Measurements from ENCODE around the gene TTC8. TPM values are rescaled to one million over a fixed set of nuclear protein-coding genes. Genes with fewer than 3 reads are reported as not detected.
"Not testable (repeated sequence)": the region's sequence is repeated elsewhere in the genome, so short reads cannot be mapped to it uniquely, and the experiment has no call there.

Gene TTC8
- total RNA-seq, 2 experiments from 2014 or later: 1.4 to 2.5 TPM

DNA sequence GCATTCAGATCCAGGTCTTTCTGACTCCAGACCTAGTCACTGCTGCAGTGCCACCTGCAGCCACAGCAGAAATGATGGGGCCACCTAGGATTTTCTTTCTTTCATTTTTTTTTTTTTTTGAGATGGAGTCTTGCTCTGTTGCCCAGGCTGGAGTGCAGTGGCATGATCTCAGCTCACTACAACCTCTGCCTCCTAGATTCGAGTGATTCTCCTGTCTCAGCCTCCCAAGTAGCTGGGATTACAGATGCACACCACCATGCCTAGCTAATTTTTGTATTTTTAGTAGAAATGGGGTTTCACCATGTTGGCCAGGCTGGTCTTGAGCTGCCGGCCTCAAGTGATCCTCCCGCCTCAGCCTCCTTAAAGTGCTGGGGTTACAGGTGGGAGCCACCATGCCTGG is 33.4 kb downstream of the TTC8 start:
- H3K36me3 Mint-ChIP-seq; CTCF ChIA-PET; H3K27ac Mint-ChIP-seq; ATAC-seq; H3K4me3 Mint-ChIP-seq; H3K4me1 Mint-ChIP-seq; H3K9me3 Mint-ChIP-seq (ENCODE audit: low read depth); H3K27me3 Mint-ChIP-seq; DNase-seq: not testable (repeated sequence)

DNA sequence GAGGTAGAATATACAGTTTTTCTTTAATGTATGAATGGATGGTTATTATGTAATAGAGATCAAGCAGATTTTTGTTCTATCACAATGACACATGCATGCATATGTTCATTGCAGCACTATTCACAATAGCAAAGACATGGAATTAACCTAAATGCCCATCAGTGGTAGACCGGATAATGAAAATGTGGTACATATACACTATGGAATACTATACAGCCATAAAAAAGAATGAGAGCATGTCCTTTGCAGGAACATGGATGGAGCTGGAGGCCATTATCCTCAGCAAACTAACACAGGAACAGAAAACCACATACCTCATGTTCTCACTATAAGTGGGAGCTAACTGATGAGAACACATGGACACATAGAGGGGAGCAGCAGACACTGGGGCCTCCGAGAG is 34.7 kb downstream of the TTC8 start:
- CTCF ChIA-PET; H3K4me1 Mint-ChIP-seq; ATAC-seq; H3K27ac Mint-ChIP-seq; H3K36me3 Mint-ChIP-seq; H3K9me3 Mint-ChIP-seq (ENCODE audit: low read depth); DNase-seq; H3K4me3 Mint-ChIP-seq; H3K27me3 Mint-ChIP-seq: not testable (repeated sequence)

DNA sequence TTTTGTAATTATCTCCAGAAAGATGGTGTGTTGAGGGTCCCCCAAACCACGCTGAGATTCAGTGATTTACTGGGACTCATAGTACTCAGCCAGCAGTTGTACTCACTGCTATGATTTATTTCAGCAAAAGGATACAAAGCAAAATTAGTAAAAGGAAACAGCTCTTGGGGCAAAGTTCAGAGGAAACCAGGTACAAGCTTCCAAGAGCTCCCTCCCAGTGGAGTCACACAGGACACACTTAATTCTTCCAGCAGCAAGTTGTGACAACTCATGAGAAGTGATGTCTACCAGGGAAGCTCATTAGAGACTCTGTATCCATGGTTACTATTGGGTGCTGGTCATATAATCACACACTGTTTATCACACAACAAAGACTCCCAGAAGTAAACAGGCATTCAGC is 38.7 kb downstream of the TTC8 start:
- Mint-ChIP-seq H3K27ac (no peak overlapping the region), H3K9me3 (ENCODE audit: low read depth) (no peaks in the 10 kb centered on the region), H3K27me3 (no peaks in the 10 kb centered on the region), H3K4me1 (no peaks in the 10 kb centered on the region), H3K4me3 (no peak overlapping the region), H3K36me3 (peaks cover 3% of the 10 kb centered on the region)
- ATAC-seq (no peak), DNase-seq (no peak)
- CTCF ChIA-PET: interaction anchor here (2.1 kb wide), 1 partner anchor 196 kb away, joined by 7 read pairs; no protein-coding TSS in a partner anchor

DNA sequence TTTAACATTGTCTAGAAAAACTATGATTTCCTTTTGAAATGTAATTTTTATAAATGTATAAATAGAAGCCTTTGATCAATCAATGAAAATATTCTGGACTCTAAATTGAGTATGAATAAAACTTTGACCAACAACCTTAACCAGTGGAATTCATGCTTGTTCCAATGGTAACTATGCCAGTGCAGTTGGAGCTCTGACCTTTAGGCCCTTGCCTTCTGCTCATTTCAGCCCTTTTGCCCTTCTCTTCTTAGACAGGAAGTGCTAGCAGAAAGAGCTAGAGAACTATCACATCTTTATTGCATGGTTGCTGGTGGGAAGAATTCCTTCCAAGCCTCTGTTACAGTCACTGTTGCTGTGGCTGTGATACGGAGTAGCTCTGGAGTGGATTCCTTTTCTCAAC is 39.7 kb downstream of the TTC8 start:
- no peaks in the 10 kb centered on the region for H3K9me3 Mint-ChIP-seq (ENCODE audit: low read depth)
- no peaks in the 10 kb centered on the region for H3K4me1 Mint-ChIP-seq
- no peak overlapping the region for H3K4me3 Mint-ChIP-seq
- no peak overlapping the region for H3K27ac Mint-ChIP-seq
- H3K36me3 Mint-ChIP-seq: peaks cover 1% of the 10 kb centered on the region
- no peak for DNase-seq
- ATAC-seq: no peak
- H3K27me3 Mint-ChIP-seq: no peaks in the 10 kb centered on the region
- CTCF ChIA-PET: interaction anchor here (2.1 kb wide), 1 partner anchor 197 kb away, joined by 7 read pairs; no protein-coding TSS in a partner anchor

DNA sequence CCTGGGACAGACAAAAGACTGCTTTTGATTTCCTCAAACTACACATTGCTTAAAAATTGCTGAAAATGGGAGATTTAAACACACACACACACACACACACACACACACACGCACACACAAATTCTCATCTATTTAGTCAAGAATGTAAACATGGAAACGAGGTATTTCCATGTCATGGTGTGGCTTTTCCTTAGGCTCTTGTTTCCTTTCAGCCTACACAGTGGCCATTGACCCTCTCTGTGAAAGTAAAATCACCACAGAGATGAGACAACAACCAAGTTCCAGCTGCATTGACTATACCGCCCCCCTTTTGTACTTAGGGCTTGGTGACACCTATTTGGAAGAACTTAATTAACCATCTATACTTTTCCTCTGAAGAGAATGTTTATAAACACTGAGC is 41.9 kb downstream of the TTC8 start:
- H3K9me3 Mint-ChIP-seq (ENCODE audit: low read depth): no peaks in the 10 kb centered on the region
- H3K4me3 Mint-ChIP-seq: no peak overlapping the region
- CTCF ChIA-PET: interaction anchor here (1.2 kb wide), 1 partner anchor 19 kb away, joined by 3 read pairs; no protein-coding TSS in a partner anchor

DNA sequence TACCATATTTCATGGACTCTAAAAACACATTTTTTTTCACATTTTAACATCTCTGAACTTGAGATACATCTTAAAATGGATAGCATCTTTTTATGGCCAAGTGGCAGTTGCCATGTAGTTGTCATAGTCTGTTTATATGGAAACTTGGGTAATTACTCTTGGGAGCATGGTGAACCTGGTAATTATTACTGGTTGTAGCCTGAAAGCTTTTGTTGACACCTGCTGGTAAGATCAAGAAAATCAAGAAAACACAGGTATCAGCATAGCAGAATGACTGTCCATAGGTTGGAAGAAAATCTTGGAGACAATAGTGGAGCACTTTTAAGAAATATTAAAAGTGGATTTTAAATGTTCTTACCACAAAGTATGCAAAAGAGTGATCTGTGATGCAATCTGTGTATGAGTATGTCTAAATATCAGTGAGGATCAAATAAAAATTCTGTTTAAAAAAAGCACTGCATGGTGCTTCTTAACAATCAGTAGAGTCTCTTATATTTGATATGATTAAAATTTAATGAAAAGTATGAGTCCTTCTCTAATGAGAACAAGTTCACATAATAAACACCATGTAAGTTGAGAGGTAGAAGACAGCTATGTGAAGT is 44.2 kb downstream of the TTC8 start:
- H3K4me3 Mint-ChIP-seq: no peak overlapping the region
- DNase-seq: no peak
- H3K4me1 Mint-ChIP-seq: no peaks in the 10 kb centered on the region
- H3K9me3 Mint-ChIP-seq (ENCODE audit: low read depth): no peaks in the 10 kb centered on the region
- H3K36me3 Mint-ChIP-seq: no peaks in the 10 kb centered on the region
- H3K27me3 Mint-ChIP-seq: no peaks in the 10 kb centered on the region
- ATAC-seq: no peak
- H3K27ac Mint-ChIP-seq: no peak overlapping the region
- CTCF ChIA-PET: interaction anchor here (1.4 to 1.9 kb wide), 2 partner anchors 12 to 201 kb away, joined by 3 to 8 read pairs; no protein-coding TSS in a partner anchor

More for the DNA sequence above, 41.9 kb downstream of the TTC8 start:
- ATAC-seq: no peak
- DNase-seq: no peak
- H3K4me1 Mint-ChIP-seq: no peaks in the 10 kb centered on the region
- no peaks in the 10 kb centered on the region for H3K27me3 Mint-ChIP-seq
- no peaks in the 10 kb centered on the region for H3K36me3 Mint-ChIP-seq
- no peak overlapping the region for H3K27ac Mint-ChIP-seq

DNA sequence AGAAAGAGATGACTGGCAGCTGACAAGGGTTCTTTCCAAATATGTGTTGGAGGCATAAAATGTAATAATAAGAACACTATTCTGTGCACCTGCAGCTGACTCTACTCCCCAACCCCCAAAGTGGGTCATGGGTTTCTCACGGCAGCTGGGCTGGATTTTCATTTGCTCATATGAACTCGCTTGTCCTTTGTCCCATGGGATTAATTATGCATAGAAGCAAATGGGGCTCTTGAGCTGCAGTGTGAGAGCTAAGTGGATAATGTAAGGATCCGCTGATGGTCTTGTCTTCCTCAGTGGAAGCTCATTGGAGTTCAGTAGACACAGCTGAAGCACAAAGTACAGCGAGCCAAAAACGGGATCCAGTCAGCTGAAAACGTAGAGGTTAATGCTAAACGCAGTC is 46.3 kb downstream of the TTC8 start:
- no peak for ATAC-seq
- Mint-ChIP-seq H3K36me3 (no peaks in the 10 kb centered on the region), H3K27me3 (no peaks in the 10 kb centered on the region), H3K4me3 (no peak overlapping the region), H3K27ac (no peak overlapping the region), H3K9me3 (ENCODE audit: low read depth) (no peaks in the 10 kb centered on the region), H3K4me1 (no peaks in the 10 kb centered on the region)
- CTCF ChIA-PET: interaction anchor here (1.2 kb wide), 1 partner anchor 377 kb away, joined by 4 read pairs; no protein-coding TSS in a partner anchor
- DNase-seq: no peak

DNA sequence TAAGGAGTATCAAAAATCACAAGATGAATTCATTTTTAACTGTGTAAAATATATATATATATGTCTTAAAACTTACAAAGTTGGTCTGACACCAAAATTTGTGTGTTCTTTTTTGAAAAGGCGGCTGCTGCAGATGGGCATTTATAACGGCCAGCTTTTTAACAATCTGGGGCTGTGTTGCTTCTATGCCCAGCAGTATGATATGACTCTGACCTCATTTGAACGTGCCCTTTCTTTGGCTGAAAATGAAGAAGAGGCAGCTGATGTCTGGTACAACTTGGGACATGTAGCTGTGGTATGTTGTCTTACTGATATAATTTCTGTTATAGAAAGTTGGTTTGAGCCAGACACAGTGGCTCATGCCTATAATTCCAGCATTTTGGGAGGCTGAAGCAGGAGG is 47.0 kb downstream of the TTC8 start:
- Mint-ChIP-seq H3K27ac (no peak overlapping the region), H3K9me3 (ENCODE audit: low read depth) (no peaks in the 10 kb centered on the region), H3K27me3 (no peaks in the 10 kb centered on the region), H3K36me3 (no peaks in the 10 kb centered on the region), H3K4me1 (no peaks in the 10 kb centered on the region), H3K4me3 (no peak overlapping the region)
- ATAC-seq: no peak
- no peak for DNase-seq
- CTCF ChIA-PET: interaction anchor here (1.2 kb wide), 1 partner anchor 378 kb away, joined by 4 read pairs; no protein-coding TSS in a partner anchor

DNA sequence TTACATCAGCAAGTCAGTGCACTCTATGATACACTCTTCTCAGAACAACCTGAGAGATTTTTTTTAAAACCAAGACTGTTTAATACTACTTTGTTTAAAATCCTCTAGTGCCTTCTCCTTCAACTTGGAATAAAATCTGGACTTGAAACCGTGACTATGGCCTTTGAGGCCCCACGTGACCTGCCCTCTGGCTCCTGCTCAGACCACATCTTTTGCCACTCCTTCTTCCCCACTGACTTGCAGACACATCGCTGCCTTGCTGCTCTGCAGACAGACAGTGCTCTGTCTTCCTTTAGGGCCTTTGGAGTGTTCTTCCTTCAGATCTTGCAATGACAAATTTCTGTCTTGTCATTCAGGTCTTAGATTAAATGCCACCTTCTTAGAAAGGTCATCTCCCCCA is 48.5 kb downstream of the TTC8 start:
- Mint-ChIP-seq H3K4me3 (no peak overlapping the region), H3K4me1 (no peaks in the 10 kb centered on the region), H3K27ac (no peak overlapping the region), H3K9me3 (ENCODE audit: low read depth) (no peaks in the 10 kb centered on the region), H3K27me3 (no peaks in the 10 kb centered on the region), H3K36me3 (no peaks in the 10 kb centered on the region)
- no peak for DNase-seq
- CTCF ChIA-PET: no interaction called here
- no peak for ATAC-seq

DNA sequence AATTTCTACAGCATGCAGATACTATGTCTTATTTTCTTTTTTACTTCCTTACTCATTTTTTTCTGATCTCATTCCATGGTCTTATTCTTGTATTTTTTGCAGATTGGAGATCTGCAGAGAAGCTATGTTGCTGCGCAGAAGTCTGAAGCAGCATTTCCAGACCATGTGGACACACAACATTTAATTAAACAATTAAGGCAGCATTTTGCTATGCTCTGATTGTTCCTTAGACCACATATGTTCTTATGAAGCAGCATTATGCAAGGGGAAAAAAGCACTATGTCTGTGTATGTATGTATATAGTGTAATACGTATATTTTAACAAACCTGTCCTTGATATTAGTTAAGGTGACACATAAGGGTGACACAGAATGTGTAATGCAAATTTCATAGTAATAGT is 52.7 kb downstream of the TTC8 start:
- CTCF ChIA-PET: no interaction called here
- H3K27me3 Mint-ChIP-seq: no peaks in the 10 kb centered on the region

DNA sequence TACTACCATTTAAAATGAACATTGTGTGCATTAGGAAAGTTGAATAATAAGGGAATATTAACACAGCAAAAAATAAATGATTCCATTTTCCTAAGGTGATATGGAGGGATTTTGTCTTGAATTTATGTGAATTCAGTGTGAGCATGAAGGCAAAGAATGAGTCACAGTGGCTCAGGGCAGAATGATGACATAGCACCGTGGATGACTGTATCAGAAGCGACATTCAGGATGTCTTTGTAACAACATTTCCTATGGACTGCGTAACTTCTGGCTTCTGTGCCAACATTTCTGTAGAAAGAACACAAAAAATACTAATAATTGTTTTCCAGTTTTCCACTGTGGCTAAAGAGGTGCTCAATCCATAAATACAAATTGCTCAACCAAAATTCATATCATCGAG is 54.6 kb downstream of the TTC8 start:
- ATAC-seq (no peak), DNase-seq (no peak)
- Mint-ChIP-seq H3K36me3 (no peaks in the 10 kb centered on the region), H3K4me3 (no peak overlapping the region), H3K4me1 (no peaks in the 10 kb centered on the region), H3K27ac (no peak overlapping the region), H3K9me3 (ENCODE audit: low read depth) (peaks cover 17% of the 10 kb centered on the region), H3K27me3 (no peaks in the 10 kb centered on the region)
- CTCF ChIA-PET: no interaction called here

More for the DNA sequence above, 52.7 kb downstream of the TTC8 start:
- Mint-ChIP-seq H3K9me3 (ENCODE audit: low read depth) (peaks cover 10% of the 10 kb centered on the region), H3K27ac (no peak overlapping the region), H3K4me3 (no peak overlapping the region), H3K4me1 (no peaks in the 10 kb centered on the region), H3K36me3 (no peaks in the 10 kb centered on the region)
- DNase-seq: no peak
- no peak for ATAC-seq

DNA sequence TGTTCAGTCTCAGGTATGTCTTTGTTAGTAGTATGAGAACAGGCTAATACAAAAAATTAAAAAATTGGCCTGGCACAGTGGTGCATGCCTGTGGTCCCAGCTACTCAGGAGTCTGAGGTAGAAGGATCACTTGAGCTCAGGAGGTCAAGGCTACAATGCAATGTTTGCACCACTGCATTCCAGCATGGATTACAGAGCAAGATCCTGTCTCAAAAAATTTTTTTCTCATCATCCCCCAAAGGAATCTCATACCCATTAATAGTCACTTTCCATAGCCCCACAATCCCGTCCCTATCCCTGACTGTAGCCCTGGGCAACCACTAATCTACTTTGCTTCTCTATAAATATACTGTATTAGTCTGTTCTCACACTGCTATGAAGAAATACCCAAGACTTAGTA is 57.8 kb downstream of the TTC8 start:
- Mint-ChIP-seq H3K27ac (no peak overlapping the region), H3K4me3 (no peak overlapping the region), H3K9me3 (ENCODE audit: low read depth) (peaks cover 17% of the 10 kb centered on the region), H3K4me1 (no peaks in the 10 kb centered on the region), H3K27me3 (peaks cover 12% of the 10 kb centered on the region), H3K36me3 (no peaks in the 10 kb centered on the region)
- CTCF ChIA-PET: no interaction called here
- DNase-seq: no peak
- no peak for ATAC-seq

DNA sequence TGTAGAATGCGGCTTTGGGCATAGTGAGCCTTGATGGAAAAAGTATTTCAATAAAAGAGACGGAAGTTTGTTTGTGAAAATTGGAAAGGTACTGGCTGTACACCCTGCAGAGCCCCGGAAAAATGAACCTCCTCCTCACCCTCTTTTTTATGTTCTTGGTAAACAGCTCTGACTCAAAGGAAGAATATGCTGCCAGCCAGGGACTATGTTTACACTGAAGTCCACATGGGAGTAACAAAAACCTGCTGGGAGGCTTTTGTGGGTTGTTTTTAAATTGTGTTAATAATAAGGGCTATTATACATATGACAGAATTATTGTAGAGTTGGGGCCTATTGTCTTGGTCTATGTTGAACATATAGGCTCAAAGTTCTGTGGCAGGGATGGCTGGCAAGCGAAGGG is 70.7 kb downstream of the TTC8 start:
- no peak overlapping the region for H3K27ac Mint-ChIP-seq
- DNase-seq (no peak), ATAC-seq (no peak)
- peaks cover 23% of the 10 kb centered on the region for H3K27me3 Mint-ChIP-seq
- CTCF ChIA-PET: no interaction called here
- H3K4me1 Mint-ChIP-seq: no peaks in the 10 kb centered on the region
- H3K9me3 Mint-ChIP-seq (ENCODE audit: low read depth): no peaks in the 10 kb centered on the region
- no peaks in the 10 kb centered on the region for H3K36me3 Mint-ChIP-seq
- H3K4me3 Mint-ChIP-seq: no peak overlapping the region

DNA sequence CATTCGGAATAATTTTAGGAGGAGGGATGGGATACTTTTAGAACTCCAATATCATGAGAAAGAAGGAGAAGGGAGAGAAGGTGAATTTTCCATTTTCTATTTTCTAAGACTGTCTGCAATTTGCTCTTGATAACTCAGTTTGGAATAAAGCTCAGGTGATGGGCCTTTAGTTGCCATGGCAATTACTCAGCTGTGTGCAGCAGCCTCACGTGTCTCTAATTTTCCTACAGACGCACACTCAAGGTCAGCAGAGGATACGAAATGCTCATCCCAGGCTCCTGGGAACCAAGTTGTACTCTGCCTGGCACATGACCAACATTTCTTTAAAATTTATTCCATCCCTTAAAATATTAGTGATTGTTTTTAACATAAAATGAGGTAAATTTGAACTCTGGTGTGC is 76.7 kb downstream of the TTC8 start:
- Mint-ChIP-seq H3K27me3 (peaks cover 7% of the 10 kb centered on the region), H3K27ac (no peak overlapping the region), H3K36me3 (no peaks in the 10 kb centered on the region), H3K4me3 (no peak overlapping the region), H3K4me1 (no peaks in the 10 kb centered on the region), H3K9me3 (ENCODE audit: low read depth) (no peaks in the 10 kb centered on the region)
- DNase-seq (no peak), ATAC-seq (no peak)
- CTCF ChIA-PET: no interaction called here

DNA sequence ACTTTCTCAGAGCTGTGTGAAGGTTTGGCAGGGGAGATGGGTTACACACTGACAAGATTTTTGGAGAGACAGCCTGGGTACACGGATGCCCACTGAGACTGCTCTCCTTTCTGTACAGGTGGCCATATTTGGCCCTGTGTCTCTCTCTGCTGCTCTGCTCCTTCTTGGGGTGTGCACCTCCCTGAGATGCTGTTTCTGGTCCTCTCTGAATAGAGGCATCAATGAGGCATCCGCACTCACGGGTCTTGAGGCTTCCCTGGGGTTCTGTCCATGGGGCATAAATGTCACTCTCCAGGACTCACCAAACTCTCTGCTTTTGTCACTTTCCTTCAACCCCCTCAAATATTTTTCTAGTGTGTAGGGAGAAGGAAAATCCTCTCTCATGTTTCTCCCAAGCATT is 77.5 kb downstream of the TTC8 start:
- Mint-ChIP-seq H3K27me3 (peaks cover 7% of the 10 kb centered on the region), H3K9me3 (ENCODE audit: low read depth) (peaks cover 2% of the 10 kb centered on the region), H3K4me3 (no peak overlapping the region), H3K4me1 (no peaks in the 10 kb centered on the region), H3K36me3 (no peaks in the 10 kb centered on the region), H3K27ac (no peak overlapping the region)
- no peak for DNase-seq
- CTCF ChIA-PET: no interaction called here
- ATAC-seq: no peak

Data from activated CD8-positive, alpha-beta memory T cell treated with anti-CD3 and anti-CD28 coated beads, Interleukin-2, amount 10 ng/mL, durations not matched to agents 7 days and 5 days (primary cell).